ENCODE results near the gene ALDH1L1.

ALDH1L1 gene

DNA sequence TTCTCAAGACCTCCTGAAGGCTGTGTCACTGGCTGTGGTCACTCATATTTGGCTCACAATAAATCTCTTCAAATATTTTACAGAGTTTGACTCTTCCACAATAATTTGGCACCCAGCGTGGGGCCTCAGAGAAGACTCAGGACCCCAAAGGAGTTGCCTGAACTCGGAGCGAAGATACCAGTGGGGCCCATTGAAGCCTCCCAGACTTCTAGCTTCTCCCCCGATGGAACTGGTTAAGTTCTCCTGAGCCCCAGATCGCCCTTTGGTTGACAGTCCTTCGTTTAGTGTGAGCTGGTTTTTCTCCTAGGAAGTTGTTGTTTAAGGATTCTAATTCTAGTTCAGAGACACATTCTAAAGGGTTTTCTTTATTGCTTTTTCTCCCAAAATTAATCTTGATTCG lies 95.1 kb downstream of the ALDH1L1 start:
- TF ChIP-seq FOXP2 (optimal IDR thresholded peaks at IDR 0.05; ENCODE audit: borderline replicate concordance, extremely low read depth, extremely low read length, insufficient read depth) (no peak), TAF1 (IDR thresholded peaks at IDR 0.05; ENCODE audit: borderline replicate concordance, insufficient read depth, low read length) (no peak), SIN3A (IDR thresholded peaks at IDR 0.05; ENCODE audit: borderline replicate concordance, insufficient read depth, low read length) (no peak), REST (IDR thresholded peaks at IDR 0.05; ENCODE audit: insufficient read depth in 1 of 2, low read depth in 2 of 2, low read length in 2 of 2) (no peak), POLR2AphosphoS5 (IDR thresholded peaks at IDR 0.05; ENCODE audit: low read depth, low read length) (no peak)

GRCh38 chr3:126084768-126085180 lies 95.6 kb downstream of the ALDH1L1 start:
- TF ChIP-seq REST (IDR thresholded peaks at IDR 0.05; ENCODE audit: insufficient read depth in 1 of 2, low read depth in 2 of 2, low read length in 2 of 2) = no peak
- TF ChIP-seq POLR2AphosphoS5 (IDR thresholded peaks at IDR 0.05; ENCODE audit: low read depth, low read length) = no peak

GRCh38 chr3:126083913-126084767 lies 96.2 kb downstream of the ALDH1L1 start, which contains the start of gene SLC41A3:
Gene SLC41A3, minus strand, starts transcription at chr3:126084124. Its CDS starts 15,905 bp downstream, at chr3:126068219.
- TF ChIP-seq POLR2AphosphoS5 (IDR thresholded peaks at IDR 0.05; ENCODE audit: low read depth, low read length) = no peak; the same call in 1 of the 2 replicates
- TF ChIP-seq TAF1 (IDR thresholded peaks at IDR 0.05; ENCODE audit: borderline replicate concordance, insufficient read depth, low read length) = no peak
- TF ChIP-seq REST (IDR thresholded peaks at IDR 0.05; ENCODE audit: insufficient read depth in 1 of 2, low read depth in 2 of 2, low read length in 2 of 2) = no peak
- no peak for TF ChIP-seq FOXP2 (optimal IDR thresholded peaks at IDR 0.05; ENCODE audit: borderline replicate concordance, extremely low read depth, extremely low read length, insufficient read depth)
- TF ChIP-seq SIN3A (IDR thresholded peaks at IDR 0.05; ENCODE audit: borderline replicate concordance, insufficient read depth, low read length) = no peak

- TF ChIP-seq FOXP2 (optimal IDR thresholded peaks at IDR 0.05; ENCODE audit: borderline replicate concordance, extremely low read depth, extremely low read length, insufficient read depth) (no peak), POLR2AphosphoS5 (IDR thresholded peaks at IDR 0.05; ENCODE audit: low read depth, low read length) (no peak), TAF1 (IDR thresholded peaks at IDR 0.05; ENCODE audit: borderline replicate concordance, insufficient read depth, low read length) (no peak)
Measured at GRCh38 chr3:126083511-126083912, 96.9 kb downstream of the ALDH1L1 start.

GRCh38 chr3:126083138-126083445 lies 97.3 kb downstream of the ALDH1L1 start:
- no peak for TF ChIP-seq SIN3A (IDR thresholded peaks at IDR 0.05; ENCODE audit: borderline replicate concordance, insufficient read depth, low read length)
- TF ChIP-seq TAF1 (IDR thresholded peaks at IDR 0.05; ENCODE audit: borderline replicate concordance, insufficient read depth, low read length) = no peak
- TF ChIP-seq REST (IDR thresholded peaks at IDR 0.05; ENCODE audit: insufficient read depth in 1 of 2, low read depth in 2 of 2, low read length in 2 of 2) = no peak
- TF ChIP-seq POLR2AphosphoS5 (IDR thresholded peaks at IDR 0.05; ENCODE audit: low read depth, low read length) = no peak
- TF ChIP-seq FOXP2 (optimal IDR thresholded peaks at IDR 0.05; ENCODE audit: borderline replicate concordance, extremely low read depth, extremely low read length, insufficient read depth) = no peak

Measured in PFSK-1 (cell line).